ENCODE measurements around the gene TRIM33.

TRIM33 gene

GRCh38 chr1:114530224-114530623 lies 19.2 kb upstream of the TRIM33 start:
- no peak overlapping the region for H3K4me3 ChIP-seq (replicated peaks; ENCODE audit: insufficient read depth, low read length)
- DNase-seq (ENCODE audit: low read depth in 1 of 2, low spot score in 1 of 2), result no peak
- no peak for TF ChIP-seq SPI1 (IDR thresholded peaks at IDR 0.05; ENCODE audit: borderline replicate concordance, low read depth)
- TF ChIP-seq GABPA (IDR thresholded peaks at IDR 0.05; ENCODE audit: low read depth), result no peak
- TF ChIP-seq CTCF (IDR thresholded peaks at IDR 0.05; ENCODE audit: insufficient read depth, low read length), result no peak
- H3K27ac ChIP-seq (replicated peaks), result no peak overlapping the region
- H3K27me3 ChIP-seq (ENCODE audit: insufficient read depth, poor library complexity, severe bottlenecking), result no peaks in the 10 kb centered on the region

- Histone ChIP-seq H3K4me3 (replicated peaks; ENCODE audit: insufficient read depth, low read length) (no peak overlapping the region), H3K27ac (replicated peaks) (no peak overlapping the region), H3K27me3 (ENCODE audit: insufficient read depth, poor library complexity, severe bottlenecking) (no peaks in the 10 kb centered on the region)
- no peak for TF ChIP-seq POLR2AphosphoS5 (IDR thresholded peaks at IDR 0.05; ENCODE audit: low read depth)
- TF ChIP-seq GABPA (IDR thresholded peaks at IDR 0.05; ENCODE audit: low read depth), result no peak
- TF ChIP-seq CTCF (IDR thresholded peaks at IDR 0.05; ENCODE audit: insufficient read depth, low read length), result no peak
- no peak for TF ChIP-seq REST (IDR thresholded peaks at IDR 0.05; ENCODE audit: insufficient replicate concordance, low read depth)
- TF ChIP-seq SPI1 (IDR thresholded peaks at IDR 0.05; ENCODE audit: borderline replicate concordance, low read depth), result no peak
- DNase-seq (ENCODE audit: low read depth in 1 of 2, low spot score in 1 of 2), result no peak
Observed at GRCh38 chr1:114524944-114525343, 13.9 kb upstream of the TRIM33 start.

DNA sequence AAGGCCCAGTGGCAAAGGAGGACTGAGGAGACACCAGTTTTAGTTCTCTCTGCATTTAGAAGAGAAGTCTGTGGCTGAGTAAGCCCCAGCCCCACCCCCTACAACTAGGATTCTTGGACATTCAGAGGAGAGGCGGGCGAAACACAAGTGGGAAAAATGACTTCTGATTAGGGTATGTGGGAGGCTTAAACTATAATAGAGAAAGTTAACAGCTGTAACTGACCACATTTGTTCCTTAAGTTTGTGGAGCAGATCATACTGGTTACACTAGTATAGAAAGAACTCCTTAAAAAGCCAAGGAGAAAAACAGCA lies 11.2 kb upstream of the TRIM33 start:
- Histone ChIP-seq H3K4me3 (replicated peaks; ENCODE audit: insufficient read depth, low read length) (no peak overlapping the region), H3K27me3 (ENCODE audit: insufficient read depth, poor library complexity, severe bottlenecking) (no peaks in the 10 kb centered on the region), H3K27ac (replicated peaks) (no peak overlapping the region)
- TF ChIP-seq REST (IDR thresholded peaks at IDR 0.05; ENCODE audit: insufficient replicate concordance, low read depth), result no peak
- DNase-seq (ENCODE audit: low read depth in 1 of 2, low spot score in 1 of 2), result no peak

DNA sequence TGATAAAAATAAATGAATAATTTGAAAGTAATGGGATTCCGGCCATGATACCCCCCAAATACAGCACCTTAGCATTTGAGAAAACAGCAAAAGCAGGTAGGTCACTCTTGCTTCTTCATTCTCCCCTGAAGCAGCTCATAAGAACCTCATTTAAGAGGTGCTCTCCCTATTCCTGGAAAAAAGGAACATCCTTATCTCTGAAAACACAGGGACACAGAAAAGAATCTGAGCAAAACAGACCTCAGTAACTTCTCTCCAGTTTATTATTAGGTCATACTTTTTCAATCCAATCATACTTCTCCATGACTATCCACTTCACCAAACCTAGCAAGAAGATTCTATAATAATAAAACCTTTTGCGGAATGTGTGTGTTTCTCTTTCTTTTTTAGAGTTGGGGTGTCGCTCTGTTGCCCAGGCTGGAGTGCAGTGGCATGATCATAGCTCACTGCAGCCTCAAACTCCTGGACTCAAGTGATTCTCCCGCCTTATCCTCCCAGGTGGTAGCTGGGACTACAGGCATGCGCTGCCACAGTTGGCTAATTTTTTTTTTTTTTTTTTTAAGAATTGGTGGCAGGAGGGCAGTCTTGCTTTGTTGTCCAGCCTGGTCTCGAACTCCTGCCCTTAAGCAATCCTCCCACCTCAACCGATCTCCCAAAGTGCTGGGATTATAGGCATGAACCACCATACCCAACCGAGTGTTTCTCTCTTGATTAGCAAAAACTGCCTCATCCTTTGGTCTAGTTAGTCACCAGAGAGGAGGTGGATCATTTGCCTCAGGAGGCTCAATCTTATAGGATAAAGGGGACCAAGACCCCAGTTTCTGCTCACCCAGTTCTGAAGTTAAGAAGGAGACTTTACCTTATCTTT lies 10.6 kb upstream of the TRIM33 start:
- Histone ChIP-seq H3K27ac (replicated peaks) (no peak overlapping the region), H3K27me3 (ENCODE audit: insufficient read depth, poor library complexity, severe bottlenecking) (no peaks in the 10 kb centered on the region), H3K4me3 (replicated peaks; ENCODE audit: insufficient read depth, low read length) (no peak overlapping the region)
- no peak for DNase-seq (ENCODE audit: low read depth in 1 of 2, low spot score in 1 of 2)
- no peak for TF ChIP-seq CTCF (IDR thresholded peaks at IDR 0.05; ENCODE audit: insufficient read depth, low read length)
- TF ChIP-seq REST (IDR thresholded peaks at IDR 0.05; ENCODE audit: insufficient replicate concordance, low read depth), result no peak
- TF ChIP-seq POLR2AphosphoS5 (IDR thresholded peaks at IDR 0.05; ENCODE audit: low read depth), result no peak
- no peak for TF ChIP-seq SPI1 (IDR thresholded peaks at IDR 0.05; ENCODE audit: borderline replicate concordance, low read depth)
- no peak for TF ChIP-seq GABPA (IDR thresholded peaks at IDR 0.05; ENCODE audit: low read depth)

Data from HL-60 (cell line).